GM19238 (cell line): ENCODE measurements around the gene LTB4R.

Experiments
- DNase-seq: peaks from one replicate; pipeline ENCODE4 v3.0.0; 2011; ENCODE audit warnings: low spot score; ENCODE audit not compliant: insufficient read length

LTB4R gene

DNA sequence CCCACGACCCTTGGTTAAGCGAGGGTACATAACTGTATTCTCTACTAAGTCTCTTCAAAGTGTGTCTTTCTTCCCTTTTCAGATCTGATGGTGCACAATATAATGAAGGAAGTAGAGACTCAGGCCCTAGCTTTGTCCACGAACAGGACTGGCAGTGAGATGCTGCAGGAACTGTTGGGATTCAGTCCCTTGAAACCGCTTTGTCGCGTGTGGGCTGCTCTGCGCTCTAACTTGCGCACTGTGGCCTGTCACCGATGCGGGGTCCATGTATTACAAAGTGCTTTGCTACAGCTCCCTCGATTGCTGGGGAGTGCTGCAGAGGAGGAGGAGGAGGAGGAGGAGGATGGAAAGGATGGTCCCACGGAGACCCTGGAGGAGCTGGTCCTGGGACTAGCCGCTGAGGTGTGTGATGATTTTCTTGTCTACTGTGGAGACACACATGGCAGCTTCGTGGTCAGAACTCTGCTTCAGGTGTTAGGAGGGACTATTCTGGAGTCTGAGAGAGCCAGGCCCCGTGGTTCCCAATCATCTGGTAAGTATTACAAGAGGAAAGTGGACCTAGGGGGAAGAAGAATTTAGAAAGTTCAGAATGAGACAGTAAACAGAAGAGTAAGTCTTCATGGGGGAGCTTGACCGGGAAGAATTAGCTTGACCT is 10.8 kb upstream of the LTB4R start:
- no peak for DNase-seq

DNA sequence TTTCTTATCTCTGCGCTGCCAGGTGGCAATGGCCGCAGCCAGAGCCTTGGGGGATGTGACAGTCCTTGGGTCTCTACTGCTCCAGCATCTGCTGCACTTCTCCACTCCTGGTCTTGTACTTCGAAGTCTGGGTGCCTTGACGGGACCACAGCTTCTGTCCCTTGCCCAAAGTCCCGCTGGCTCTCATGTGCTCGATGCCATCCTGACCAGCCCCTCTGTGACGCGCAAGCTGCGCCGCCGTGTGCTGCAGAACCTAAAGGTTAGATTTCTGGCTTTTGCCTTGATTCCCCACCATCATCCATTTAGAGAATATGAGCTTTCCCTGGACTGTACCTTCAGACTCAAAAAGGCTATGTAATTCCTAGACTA is 7.3 kb upstream of the LTB4R start:
- no peak for DNase-seq

DNA sequence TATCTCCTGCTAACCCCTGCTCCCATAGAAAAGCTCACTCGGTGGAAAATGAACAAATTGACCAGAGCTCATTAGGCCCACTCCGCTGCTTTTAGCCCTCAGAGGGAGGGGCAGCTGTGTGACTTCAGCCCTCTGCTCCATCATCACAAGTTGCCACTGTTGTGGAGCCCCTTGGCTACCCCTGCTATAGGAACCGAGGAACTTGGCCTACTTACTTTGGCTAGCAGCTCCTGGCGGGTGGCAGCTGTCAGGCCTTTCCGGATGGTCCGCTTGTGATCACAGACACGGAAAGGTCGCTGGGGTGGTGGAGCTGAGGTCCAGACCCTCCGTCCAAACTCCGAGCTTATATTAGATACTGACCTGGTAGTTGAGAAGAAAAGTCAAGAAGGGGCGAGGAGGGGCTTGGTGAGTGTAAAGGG is 4.1 kb upstream of the LTB4R start:
- no peak for DNase-seq

DNA sequence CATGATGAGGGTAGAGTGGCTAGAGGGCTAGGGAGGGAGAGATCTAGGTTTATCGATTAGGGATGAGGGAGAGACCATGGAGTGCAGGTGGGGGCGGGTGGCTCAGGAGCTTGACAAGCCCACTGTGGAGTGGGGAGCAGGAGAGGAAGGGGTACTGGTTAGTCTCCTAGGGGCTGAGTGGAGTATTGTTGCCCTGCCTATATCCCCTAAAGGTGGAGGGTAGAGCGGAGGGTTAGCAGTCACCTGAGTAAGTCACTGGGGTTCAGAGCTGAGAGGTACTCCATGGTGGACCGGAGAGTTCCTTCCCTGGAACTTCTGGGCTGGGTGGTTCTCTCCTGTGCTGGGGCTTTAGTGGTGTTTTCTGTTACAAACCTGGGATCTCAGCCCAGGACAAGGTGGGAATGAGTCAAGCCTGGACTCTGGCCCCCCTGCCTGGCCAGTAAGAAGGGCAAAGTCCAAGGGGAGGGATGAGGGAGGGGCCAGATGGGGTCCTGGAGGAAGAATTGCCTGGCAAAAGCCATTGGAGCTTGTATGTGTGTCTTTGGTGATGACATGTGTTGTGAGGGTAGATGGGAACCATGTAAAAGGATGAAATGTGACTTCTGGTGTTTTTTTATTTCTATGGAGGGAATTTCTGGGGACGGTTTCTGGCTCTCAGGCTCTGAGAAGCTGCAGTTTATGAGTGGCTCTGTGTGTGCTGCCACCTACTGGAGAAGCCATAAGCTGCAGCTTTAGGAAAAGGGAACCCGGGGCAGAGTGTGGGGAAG is 3.5 kb upstream of the LTB4R start, which contains the start of gene CIDEB:
TSS of gene CIDEB (minus strand) at position 403 of the 767 bp plus-strand sequence. CDS start at position 284, 119 bp downstream.
- peak; percentile 54 for DNase-seq

DNA sequence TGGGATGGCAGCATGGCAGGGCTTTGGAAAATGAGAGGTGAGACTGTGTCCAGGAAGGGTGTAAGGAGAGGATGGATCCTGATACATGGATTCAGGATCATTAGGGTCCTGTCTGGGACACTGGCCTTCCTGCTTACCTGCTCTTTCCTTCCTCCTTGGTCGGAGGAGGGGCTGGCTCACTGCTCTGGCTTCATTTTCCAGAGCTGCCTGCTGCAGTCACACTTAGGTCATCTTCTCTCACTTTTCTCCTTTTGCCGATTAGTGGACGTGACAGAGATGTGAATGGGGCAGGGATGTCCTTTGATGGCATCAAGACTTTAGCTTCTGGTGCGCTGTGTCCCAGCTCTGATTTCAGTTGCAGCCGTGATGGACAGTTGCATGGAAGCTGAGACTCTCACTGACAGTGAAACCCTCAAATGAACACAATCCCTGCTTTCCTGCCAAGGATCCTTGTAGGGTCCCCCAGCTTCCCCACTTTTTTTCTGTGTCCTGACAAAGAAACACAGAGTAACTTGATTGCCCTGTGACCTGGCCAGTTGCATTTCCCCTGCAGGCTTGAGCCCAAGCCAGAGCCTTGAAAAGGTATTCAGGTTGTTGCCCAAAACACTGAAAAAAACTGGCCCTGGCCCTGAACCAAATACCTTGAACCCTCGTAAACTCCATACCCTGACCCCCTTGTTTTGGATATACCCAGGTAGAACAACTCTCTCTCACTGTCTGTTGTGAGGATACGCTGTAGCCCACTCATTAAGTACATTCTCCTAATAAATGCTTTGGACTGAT is 2.8 kb upstream of the LTB4R start:
- no peak for DNase-seq

DNA sequence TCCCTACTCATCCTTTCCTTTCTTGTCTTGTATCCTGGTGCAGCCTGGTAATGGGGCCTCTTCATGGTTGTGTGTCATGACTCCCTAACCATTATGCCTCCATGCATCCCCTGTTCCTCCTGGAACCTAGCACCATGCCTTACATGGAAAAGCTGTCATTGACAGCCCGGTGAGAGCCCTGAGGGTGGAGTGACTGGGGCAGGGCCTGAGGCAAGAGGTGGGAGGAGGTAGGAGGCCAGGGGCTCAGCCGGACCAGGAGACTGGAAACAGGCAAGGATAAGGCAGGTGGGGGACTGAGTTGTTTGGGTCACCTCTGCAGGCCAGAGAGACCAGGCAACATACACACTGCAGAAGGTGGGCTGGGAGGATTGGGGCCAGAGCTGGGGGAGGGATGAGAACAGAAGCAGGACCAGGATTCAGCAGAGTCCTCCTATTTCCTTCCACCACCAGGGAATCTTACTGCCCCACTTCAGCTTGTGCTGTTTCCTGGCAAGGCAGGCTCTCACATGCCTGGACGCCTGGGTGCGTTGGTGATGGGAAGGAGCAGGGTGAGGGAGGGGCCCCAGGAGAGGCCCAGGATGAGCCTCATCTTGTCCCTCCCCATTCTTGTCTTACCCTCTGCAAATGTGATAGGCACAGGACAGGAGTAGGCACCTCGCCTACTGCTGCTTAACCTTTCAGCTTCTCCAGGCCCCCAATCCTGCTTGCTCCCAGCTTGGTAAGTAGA is 1.6 kb upstream of the LTB4R start, which contains the start of gene LTB4R2:
TSS of gene LTB4R2 (plus strand) at position 603 of the 727 bp plus-strand sequence. CDS start 525 bp downstream, outside the sequence.
- DNase-seq: no peak

DNA sequence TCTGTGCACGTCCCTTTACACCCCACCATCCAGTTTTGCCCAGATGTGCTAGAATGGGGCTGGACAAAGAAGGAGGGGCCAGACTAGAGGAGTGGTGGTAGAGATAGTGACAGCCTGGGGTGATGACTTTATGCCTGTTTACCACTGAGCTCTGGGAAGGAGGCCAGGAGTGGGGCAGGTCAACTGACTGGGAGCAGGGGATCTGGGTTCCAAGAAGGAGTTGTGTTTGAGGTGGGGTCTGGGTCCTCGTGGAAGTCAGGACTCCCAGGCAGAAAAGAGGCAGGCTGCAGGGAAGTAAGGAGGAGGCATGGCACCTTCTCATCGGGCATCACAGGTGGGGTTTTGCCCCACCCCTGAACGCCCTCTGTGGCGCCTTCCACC is 1.0 kb upstream of the LTB4R start:
- no peak for DNase-seq

DNA sequence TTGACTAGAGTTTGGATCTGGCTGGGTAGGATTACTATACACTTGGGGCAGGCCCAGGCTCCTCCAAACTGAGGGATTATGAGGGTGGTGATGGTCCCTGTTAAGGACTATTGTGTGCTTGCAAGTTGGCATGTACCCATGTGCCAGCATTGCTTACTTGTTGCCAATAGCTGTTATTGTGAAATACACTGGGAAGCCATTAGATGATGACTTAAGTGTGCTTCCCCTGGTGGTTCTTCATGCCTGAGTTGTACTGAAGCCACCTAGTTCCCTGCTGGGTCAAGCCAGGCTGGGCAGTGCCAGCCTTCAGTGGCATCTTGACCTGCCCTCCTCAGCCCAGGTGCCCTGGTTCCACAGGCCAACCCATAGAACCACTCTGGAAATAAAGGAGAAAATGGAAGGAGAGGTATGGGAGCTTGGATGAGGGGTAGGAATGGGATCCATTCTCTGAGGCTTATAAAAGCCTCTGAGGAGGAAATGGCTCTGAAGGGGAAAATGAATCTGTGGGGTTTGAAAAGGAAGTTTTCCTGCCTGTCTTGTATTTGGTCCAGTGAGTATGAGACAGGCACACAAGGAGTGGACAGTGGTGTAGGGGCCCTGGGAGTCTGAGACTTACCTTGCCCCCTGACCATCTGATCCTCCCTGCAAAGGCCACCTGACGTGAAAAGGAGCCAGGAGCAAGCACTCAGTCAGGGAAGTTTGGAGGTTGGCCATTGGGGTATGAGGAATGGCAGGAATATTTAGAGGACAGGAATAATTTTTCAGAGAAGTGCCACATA is 724 bp downstream of the LTB4R start:
- DNase-seq: no peak

DNA sequence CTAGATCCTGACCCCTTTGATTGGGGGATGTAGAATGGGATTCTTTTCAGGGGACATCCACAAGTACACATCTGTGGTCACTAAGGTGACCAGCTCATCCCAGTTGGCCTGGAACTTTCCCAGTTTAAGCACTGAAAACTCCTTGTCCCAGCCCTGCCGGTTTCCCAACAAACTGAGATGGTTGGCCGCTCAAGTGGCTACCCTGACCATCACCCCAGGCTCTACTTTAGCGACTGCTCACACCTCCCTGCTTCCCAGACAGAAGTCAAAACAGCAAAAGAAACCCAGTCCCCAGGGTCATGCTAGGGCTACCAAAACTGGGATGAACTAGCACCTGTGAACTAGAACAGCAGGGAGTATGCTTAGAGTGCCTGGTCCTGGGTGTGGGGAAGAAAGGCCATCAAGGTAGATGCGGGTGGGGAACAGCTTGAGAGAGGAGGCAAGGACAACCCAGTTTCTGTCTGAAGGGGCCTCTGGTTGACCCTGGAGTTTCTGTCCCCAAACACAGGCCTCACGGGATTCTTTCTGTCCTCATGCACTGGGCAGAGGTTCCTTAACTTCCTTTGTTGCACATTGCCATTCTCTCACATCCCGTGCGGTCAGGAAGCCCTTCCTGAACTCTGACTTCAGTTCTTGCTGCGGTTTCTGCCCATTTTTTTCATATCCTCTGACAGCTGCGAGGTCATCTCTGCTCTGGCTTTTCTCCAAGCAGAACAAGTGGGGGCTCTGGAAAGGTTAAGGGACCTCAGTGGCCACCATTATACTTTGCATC is 1.6 kb downstream of the LTB4R start:
- no peak for DNase-seq

DNA sequence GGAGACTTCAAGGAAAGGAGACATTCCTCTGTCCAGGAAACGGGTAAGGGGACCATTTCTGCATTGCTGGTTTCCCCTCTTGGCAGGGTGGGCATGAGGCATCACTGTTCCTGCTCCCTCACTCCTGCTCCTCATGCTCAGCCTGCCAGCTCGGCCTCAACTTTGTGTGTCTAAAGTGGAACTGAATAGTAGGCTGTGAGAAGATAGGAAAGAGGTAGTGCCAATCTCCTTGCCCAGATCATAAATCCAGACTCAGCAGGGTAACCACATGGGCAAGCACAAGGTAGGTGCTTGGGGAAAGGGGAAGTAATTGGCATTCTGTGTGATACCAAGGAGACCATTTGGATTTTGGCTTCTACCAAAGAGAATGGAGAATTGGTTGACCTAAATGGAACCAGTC is 2.6 kb downstream of the LTB4R start:
- no peak for DNase-seq

DNA sequence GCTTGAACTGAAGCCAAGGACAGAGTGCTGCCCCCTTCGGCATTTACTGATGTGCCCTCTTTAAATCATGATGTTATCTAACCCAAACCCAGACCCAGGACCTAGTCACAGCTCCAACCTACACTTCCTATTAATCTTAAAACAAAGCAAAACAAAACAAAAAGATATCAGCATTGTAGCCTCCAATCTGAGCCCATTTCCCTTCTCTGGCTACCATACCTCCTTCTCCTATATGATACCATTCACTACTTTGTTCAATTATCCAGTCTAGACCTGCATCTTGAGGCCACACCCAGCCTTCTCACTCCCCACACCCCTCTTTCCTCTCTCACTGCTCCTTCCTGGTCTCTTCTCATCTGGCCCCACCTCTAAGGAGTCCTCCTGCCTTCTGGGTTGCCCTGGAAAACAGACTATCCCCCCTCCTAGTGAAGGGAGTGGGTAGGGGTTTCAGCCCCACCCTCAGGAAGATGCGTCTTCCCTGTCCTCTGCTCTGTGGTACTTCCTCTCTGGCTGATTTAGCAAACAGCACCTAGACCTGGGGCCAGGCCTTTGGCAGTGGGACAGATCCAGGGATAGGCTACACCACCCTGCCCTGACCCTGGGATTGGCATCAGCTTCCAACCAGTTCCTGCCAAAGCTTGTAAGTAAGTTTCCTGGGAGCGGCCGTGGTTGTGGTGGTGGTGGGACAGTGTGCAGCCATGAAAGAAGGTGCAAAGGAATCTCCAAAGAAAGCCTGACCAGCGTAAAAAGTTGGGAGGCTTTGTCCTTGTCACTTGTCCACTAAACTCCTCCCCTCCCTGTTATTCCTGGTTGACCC is 3.3 kb downstream of the LTB4R start:
- no peak for DNase-seq

DNA sequence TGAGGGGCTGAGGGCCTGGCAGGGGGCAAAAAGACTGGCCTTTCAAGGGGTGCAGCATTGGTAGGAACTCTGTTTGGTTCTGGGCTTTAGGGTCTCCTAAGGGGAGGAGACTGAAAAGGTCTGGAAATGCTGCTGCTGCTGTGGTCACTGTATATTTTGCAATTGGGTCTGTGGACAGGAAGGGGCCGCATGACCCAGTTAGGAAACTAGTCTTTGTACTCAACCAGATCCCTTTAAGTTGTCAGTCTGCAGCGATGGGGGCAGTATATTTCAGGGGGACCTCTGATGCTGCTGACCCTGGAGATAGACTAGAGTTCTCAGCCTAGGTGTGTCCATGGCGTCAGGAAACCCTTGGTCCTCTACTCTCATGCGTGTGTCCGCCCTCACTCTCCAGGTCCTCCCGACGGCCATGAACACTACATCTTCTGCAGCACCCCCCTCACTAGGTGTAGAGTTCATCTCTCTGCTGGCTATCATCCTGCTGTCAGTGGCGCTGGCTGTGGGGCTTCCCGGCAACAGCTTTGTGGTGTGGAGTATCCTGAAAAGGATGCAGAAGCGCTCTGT is 4.0 kb downstream of the LTB4R start:
- no peak for DNase-seq

DNA sequence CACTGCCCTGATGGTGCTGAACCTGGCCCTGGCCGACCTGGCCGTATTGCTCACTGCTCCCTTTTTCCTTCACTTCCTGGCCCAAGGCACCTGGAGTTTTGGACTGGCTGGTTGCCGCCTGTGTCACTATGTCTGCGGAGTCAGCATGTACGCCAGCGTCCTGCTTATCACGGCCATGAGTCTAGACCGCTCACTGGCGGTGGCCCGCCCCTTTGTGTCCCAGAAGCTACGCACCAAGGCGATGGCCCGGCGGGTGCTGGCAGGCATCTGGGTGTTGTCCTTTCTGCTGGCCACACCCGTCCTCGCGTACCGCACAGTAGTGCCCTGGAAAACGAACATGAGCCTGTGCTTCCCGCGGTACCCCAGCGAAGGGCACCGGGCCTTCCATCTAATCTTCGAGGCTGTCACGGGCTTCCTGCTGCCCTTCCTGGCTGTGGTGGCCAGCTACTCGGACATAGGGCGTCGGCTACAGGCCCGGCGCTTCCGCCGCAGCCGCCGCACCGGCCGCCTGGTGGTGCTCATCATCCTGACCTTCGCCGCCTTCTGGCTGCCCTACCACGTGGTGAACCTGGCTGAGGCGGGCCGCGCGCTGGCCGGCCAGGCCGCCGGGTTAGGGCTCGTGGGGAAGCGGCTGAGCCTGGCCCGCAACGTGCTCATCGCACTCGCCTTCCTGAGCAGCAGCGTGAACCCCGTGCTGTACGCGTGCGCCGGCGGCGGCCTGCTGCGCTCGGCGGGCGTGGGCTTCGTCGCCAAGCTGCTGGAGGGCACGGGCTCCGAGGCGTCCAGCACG is 4.7 kb downstream of the LTB4R start:
- no peak for DNase-seq

DNA sequence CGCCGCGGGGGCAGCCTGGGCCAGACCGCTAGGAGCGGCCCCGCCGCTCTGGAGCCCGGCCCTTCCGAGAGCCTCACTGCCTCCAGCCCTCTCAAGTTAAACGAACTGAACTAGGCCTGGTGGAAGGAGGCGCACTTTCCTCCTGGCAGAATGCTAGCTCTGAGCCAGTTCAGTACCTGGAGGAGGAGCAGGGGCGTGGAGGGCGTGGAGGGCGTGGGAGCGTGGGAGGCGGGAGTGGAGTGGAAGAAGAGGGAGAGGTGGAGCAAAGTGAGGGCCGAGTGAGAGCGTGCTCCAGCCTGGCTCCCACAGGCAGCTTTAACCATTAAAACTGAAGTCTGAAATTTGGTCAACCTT is 5.3 kb downstream of the LTB4R start:
- no peak for DNase-seq

DNA sequence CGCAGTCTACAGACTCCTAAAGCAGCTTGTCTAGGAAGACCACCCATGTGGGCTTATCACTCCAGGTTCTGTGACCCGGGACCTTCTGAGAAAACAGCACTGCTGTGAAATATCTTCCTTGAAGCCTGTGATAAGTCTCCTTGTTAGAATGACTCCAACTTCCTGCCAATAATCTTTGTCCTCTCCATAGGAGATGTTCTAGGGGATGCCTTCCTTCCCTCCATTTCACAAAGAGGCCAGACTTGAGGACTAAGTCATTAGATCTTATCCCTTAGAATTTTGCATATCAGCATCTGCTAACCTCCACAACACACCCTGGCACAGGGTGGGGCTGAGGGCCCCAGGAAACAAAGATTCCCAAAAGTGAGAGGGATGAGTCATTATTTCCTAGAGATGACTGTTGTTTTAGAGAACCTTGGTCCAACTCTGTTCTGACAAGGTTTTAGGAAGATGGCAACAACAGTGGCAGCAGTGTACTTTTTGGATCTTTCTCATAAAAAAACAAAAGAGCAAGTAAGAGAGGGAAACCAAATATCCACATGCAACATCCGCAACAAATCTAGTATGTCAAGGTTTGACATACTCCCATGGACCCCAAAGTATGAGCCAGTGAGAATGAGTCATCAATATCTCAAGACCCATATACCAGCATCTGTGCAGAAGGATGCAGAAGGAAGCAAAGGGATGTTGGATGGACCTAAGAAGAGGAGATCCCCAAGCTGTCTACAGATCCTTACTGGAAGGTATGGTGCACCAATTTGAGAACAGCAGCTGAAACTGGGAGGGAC is 6.0 kb downstream of the LTB4R start:
- no peak for DNase-seq

DNA sequence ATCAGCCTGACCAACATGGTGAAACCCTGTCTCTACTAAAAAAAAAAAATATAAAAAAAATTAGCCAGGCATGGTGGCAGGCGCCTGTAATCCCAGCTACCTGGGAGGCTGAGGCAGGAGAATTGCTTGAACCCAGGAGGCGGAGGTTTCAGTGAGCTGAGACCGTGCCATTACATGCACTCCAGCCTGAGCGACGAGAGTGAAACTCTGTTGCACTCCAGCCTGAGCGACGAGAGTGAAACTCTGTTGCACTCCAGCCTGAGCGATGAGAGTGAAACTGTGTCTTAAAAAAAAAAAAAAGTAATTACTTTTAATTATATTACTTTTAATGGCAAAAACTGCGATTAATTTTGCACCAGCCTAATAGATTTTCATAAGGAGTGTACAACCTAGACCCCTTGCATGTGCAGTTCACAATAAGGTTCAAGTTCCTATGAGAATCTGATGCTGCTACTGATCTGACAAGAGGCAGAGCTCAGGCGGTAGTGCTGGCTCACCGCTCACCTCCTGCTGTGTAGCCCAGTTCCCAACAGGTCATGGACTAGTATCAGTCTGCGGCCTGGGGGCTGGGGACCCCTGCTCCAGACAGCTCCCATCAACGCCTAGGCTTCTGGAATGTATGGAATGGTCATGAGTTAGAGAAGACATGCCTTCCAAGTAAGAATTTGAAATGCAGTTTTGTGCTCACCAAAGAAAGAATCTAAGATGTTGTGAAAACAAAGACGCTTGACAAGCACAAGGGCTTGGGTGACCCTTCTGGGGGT is 10.1 kb downstream of the LTB4R start:
- no peak for DNase-seq

DNA sequence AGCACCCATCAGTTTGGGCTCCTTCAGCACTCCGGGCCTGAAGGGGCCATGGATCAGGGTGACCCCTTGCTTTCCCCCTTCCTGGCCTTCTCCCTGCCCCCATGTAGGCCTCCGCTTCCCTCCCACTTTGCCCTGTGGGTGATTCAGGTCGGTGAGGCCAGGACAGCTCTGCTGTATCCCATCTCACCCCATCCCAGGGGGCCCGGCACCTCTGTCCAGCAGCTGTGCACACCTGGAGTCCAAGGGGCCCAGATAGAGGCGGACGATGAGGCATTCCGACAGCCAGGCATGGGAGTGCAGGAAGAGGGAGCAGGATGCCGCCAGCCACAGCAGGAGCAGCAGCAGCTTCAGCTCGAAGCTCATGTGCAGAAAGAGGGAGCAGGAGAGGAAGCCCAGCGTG is 11.4 kb downstream of the LTB4R start:
- no peak for DNase-seq
